ENCODE data around the gene SH2B2. TPM values are rescaled to one million over a fixed set of nuclear protein-coding genes. Genes with fewer than 3 reads are reported as not detected.

Gene SH2B2
- total RNA-seq, 2 experiments from 2014 or later, result 0.77 to 0.95 TPM

DNA sequence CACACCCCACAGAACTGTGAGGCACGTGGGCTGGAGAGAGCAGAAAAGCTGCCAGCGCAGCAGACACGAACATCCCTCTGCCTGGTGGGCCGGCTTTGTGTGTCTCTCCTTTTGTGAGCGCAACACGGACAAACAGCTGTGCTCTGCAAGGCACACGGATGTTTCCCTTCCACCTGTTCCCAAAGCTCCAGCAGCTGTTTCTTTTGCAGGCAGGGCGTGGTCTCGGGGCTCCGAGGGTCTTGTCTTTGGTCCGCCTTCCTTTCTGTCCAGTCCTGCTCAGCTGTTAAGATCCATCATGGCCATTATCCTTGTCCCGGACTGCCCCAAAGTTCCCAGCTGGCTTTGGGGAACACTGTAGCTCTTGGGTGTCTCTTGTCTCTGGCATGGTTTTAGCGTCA lies 32.7 kb upstream of the SH2B2 start:
- Histone ChIP-seq H3K27ac (ENCODE audit: low read depth in 1 of 2, low read length in 2 of 2) (no peak overlapping the region), H3K9me3 (ENCODE audit: control insufficient read depth in 1 of 2, insufficient read depth in 1 of 2, low read length in 2 of 2) (peaks cover 0 to 4% of the 10 kb centered on the region in 2 experiments), H3K36me3 (ENCODE audit: insufficient read depth, low read length) (peaks cover 2% of the 10 kb centered on the region), H3K27me3 (ENCODE audit: control insufficient read depth in 1 of 2, insufficient read depth in 2 of 2, low read length in 2 of 2) (no peaks in the 10 kb centered on the region), H3K4me1 (ENCODE audit: insufficient read depth, low read length) (no peaks in the 10 kb centered on the region), H3K4me3 (ENCODE audit: low read length) (no peak overlapping the region)
- H3K4me1 Mint-ChIP-seq (ENCODE audit: low read depth), result no peaks in the 10 kb centered on the region
- intact Hi-C loops (cut with DNase I, micrococcal nuclease), result no loop called here
- TF ChIP-seq, protein P1, sequence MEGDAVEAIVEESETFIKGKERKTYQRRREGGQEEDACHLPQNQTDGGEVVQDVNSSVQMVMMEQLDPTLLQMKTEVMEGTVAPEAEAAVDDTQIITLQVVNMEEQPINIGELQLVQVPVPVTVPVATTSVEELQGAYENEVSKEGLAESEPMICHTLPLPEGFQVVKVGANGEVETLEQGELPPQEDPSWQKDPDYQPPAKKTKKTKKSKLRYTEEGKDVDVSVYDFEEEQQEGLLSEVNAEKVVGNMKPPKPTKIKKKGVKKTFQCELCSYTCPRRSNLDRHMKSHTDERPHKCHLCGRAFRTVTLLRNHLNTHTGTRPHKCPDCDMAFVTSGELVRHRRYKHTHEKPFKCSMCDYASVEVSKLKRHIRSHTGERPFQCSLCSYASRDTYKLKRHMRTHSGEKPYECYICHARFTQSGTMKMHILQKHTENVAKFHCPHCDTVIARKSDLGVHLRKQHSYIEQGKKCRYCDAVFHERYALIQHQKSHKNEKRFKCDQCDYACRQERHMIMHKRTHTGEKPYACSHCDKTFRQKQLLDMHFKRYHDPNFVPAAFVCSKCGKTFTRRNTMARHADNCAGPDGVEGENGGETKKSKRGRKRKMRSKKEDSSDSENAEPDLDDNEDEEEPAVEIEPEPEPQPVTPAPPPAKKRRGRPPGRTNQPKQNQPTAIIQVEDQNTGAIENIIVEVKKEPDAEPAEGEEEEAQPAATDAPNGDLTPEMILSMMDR (IDR thresholded peaks at IDR 0.05), result no peak
- CTCF ChIA-PET, result no interaction called here
- POLR2A ChIA-PET, result no interaction called here
- H3K27me3 Mint-ChIP-seq, result no peaks in the 10 kb centered on the region
- H3K4me3 Mint-ChIP-seq, result no peak overlapping the region
- peaks cover 20% of the 10 kb centered on the region for H3K36me3 Mint-ChIP-seq (ENCODE audit: low read depth)
- DNase-seq, result no peak
- no peak for ATAC-seq (ENCODE audit: poor library complexity)
- H3K9me3 Mint-ChIP-seq, result no peaks in the 10 kb centered on the region
- H3K27ac Mint-ChIP-seq, result no peak overlapping the region

DNA sequence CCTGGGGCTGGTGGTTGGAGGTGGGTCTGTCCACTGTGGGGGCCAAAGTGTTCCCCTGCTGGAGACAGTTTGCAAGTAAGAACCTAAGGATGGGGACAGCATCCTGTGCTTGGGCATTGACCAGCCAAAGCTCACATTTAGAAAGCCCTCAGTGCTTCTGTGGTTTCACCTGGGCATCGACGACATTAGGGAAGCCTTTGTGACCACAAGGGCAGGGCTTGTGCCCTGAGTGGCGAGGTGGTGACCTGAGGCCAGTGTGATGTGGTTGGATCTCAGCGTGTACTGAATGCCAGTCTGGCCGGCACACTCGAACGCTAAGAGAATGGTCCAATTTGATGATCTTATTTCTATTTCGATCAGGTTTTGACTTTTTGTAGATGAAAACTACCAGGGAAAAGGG lies 32.1 kb upstream of the SH2B2 start:
- Histone ChIP-seq H3K9me3 (ENCODE audit: control insufficient read depth in 1 of 2, insufficient read depth in 1 of 2, low read length in 2 of 2) (peaks cover 0 to 4% of the 10 kb centered on the region in 2 experiments), H3K27ac (ENCODE audit: low read depth in 1 of 2, low read length in 2 of 2) (no peak overlapping the region), H3K4me1 (ENCODE audit: insufficient read depth, low read length) (no peaks in the 10 kb centered on the region), H3K27me3 (ENCODE audit: control insufficient read depth in 1 of 2, insufficient read depth in 2 of 2, low read length in 2 of 2) (no peaks in the 10 kb centered on the region), H3K36me3 (ENCODE audit: insufficient read depth, low read length) (no peaks in the 10 kb centered on the region), H3K4me3 (ENCODE audit: low read length) (no peak overlapping the region)
- Mint-ChIP-seq H3K27me3 (no peaks in the 10 kb centered on the region), H3K4me1 (ENCODE audit: low read depth) (no peaks in the 10 kb centered on the region), H3K4me3 (no peak overlapping the region), H3K36me3 (ENCODE audit: low read depth) (peaks cover 17% of the 10 kb centered on the region), H3K27ac (no peak overlapping the region), H3K9me3 (no peaks in the 10 kb centered on the region)
- ChIA-PET POLR2A (no interaction called here), CTCF (no interaction called here)
- TF ChIP-seq, protein P1 (IDR thresholded peaks at IDR 0.05), result no peak
- no peak for ATAC-seq (ENCODE audit: poor library complexity)
- intact Hi-C loops (cut with DNase I, micrococcal nuclease), result no loop called here
- no peak for DNase-seq

DNA sequence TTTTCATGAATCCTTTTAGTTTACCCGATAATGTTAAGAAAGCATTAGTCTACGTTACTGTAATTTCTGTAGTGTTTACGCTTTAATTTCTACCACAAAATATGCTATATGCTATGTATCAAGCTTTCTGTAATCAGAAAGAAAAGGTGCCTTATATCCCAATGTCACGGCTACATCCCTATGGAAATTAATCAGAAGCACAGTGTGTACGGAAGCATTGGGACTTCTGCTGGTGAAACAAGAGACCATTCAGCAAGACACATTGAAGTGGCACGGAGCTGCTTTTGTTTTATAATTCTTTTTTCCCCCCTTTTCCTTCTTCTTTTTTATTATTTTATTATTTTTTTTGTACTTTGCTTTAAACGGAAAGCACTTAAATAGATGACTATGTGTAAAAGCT lies 31.2 kb upstream of the SH2B2 start:
- POLR2A ChIA-PET, result no interaction called here

More for the DNA sequence above, 31.2 kb upstream of the SH2B2 start:
- no peaks in the 10 kb centered on the region for H3K36me3 ChIP-seq (ENCODE audit: insufficient read depth, low read length)
- peaks cover 0 to 4% of the 10 kb centered on the region in 2 experiments for H3K9me3 ChIP-seq (ENCODE audit: control insufficient read depth in 1 of 2, insufficient read depth in 1 of 2, low read length in 2 of 2)
- no peaks in the 10 kb centered on the region for H3K27me3 Mint-ChIP-seq
- TF ChIP-seq, protein P1 (IDR thresholded peaks at IDR 0.05), result no peak
- H3K4me3 Mint-ChIP-seq, result no peak overlapping the region
- DNase-seq (no peak), ATAC-seq (ENCODE audit: poor library complexity) (no peak)
- H3K4me1 ChIP-seq (ENCODE audit: insufficient read depth, low read length), result no peaks in the 10 kb centered on the region
- CTCF ChIA-PET, result no interaction called here
- H3K27ac ChIP-seq (ENCODE audit: low read depth in 1 of 2, low read length in 2 of 2), result no peak overlapping the region
- H3K27me3 ChIP-seq (ENCODE audit: control insufficient read depth in 1 of 2, insufficient read depth in 2 of 2, low read length in 2 of 2), result no peaks in the 10 kb centered on the region
- H3K27ac Mint-ChIP-seq, result no peak overlapping the region
- H3K4me3 ChIP-seq (ENCODE audit: low read length), result no peak overlapping the region
- no peaks in the 10 kb centered on the region for H3K9me3 Mint-ChIP-seq
- peaks cover 7% of the 10 kb centered on the region for H3K36me3 Mint-ChIP-seq (ENCODE audit: low read depth)
- intact Hi-C loops (cut with DNase I, micrococcal nuclease), result no loop called here
- H3K4me1 Mint-ChIP-seq (ENCODE audit: low read depth), result no peaks in the 10 kb centered on the region
